GM18868 (cell line): Measurements from ENCODE around the gene CPLANE2.
A peak's percentile ranks its signal among the peaks of the same experiment; 100 is the strongest.
"Not testable (repeated sequence)": the region's sequence is repeated elsewhere in the genome, so short reads cannot be mapped to it uniquely, and the experiment has no call there.

Source experiments
- ATAC-seq: cut with Tn5 transposase; IDR thresholded peaks from one replicate; pipeline ENCODE4 v1.9.1; 2021; ENCODE audit warnings: mild to moderate bottlenecking, moderate library complexity; ENCODE audit not compliant: unreplicated experiment

CPLANE2 gene

DNA sequence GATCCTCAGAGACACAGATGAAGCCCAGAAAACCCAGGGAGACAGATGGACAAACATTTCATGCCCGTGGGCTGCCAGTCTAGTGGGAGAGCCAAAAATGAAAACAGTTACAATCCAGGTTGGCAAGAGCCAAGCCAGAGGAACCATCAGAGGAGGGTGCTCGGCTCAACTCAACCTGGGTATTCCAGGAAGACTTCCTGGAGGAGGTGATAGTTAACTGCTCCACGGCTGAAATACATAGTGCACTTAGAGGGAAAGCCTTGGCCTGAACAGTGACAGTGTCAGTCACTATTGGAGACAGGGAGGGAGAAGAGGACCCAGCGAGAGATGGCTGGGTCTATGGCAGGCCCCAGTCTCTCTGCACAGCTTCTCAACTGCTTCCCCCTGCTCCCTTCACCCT lies 26.4 kb downstream of the CPLANE2 start:
- no peak for ATAC-seq

DNA sequence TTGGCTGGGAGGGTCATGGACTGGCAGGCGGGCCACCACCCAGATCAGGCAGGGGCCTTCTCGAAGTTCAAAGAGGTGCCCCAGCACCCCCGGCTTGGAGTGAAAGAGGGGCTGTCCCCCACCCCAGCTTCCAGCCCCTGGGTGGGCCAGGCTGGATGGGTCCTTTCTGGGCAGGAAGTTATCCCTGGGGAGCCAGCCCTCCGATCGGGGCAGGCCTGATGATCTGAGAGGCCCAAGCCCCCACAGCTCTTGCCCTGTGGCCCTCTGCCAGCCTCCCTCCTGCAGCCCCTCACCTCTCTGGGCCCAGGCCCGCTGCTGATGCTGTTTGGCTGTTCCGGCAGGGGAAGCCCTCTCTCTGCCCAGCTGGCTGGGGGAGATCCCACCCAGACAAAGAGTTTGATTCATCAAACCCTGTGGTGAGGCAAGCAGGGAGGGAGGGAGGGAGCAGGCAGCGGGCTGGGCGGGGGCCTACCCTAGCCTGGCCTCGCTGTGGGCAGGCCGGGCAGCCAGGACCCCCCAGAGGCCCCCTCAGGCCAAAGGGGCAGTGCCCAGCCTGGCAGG lies 27.1 kb downstream of the CPLANE2 start:
- ATAC-seq = no peak

DNA sequence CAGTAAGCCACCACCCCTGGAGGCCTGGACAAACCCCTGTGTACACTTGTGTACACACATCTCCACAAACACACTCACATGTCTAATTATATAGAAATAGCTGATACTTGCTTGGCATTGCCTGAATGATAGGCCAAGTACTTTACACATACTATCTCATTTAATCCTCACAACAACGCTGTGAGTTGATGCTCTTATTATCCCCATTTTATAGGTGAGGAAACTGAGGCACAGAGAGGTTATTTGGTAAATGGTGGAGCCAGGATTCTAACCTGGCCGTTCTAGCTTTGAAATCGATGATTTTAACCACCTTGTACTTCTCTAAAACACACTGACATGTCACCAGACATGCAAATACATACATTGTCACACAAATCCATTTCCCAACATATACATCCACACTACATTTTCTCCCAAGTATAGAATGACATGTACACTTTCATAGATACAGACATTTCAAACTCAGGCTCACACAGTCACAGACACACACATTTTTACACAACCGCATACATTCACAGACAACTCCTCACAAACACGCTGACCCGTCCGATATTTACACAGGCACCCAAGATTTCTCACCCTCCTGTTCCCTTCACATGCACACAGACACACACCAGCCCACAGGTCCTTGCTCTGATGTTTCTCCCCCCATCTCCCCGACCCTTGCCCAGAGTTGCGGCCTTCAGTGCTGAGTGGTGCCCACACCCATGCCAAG lies 27.7 kb downstream of the CPLANE2 start:
- no peak for ATAC-seq

DNA sequence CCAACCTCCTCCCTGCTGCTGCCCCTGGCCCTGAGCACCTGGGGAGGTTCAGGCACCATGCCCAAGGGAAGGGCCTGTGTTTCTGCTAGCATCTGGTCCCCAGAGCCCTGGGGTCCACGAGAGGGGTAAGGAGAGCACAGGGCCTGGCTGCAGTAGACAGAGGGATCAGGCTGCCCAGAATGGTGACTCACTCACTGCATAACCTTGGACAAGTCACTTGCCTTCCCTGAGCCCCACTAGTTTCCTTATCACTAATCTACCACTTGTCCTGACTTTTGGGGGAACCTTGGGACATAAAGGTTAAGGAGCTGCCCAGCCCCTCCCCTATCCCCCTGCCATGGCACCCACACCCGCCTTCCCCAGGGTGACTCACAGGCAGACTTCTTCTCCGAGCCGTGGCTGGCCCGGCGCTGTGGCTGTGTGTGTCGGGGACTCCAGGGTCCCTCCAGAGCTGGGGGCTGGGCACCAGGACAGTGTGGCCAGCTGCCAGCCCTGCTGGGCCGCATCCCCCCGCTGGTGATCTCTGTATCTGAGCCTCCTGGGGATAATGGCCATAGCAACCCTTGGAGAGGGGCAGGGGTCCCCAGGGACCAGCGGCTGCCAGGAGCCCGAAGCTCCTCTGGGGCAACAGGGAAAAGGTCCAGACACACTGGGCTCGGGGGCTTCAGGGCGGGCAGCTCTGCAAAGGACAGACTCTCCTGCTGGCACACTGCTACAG lies 28.6 kb downstream of the CPLANE2 start:
- ATAC-seq = no peak

DNA sequence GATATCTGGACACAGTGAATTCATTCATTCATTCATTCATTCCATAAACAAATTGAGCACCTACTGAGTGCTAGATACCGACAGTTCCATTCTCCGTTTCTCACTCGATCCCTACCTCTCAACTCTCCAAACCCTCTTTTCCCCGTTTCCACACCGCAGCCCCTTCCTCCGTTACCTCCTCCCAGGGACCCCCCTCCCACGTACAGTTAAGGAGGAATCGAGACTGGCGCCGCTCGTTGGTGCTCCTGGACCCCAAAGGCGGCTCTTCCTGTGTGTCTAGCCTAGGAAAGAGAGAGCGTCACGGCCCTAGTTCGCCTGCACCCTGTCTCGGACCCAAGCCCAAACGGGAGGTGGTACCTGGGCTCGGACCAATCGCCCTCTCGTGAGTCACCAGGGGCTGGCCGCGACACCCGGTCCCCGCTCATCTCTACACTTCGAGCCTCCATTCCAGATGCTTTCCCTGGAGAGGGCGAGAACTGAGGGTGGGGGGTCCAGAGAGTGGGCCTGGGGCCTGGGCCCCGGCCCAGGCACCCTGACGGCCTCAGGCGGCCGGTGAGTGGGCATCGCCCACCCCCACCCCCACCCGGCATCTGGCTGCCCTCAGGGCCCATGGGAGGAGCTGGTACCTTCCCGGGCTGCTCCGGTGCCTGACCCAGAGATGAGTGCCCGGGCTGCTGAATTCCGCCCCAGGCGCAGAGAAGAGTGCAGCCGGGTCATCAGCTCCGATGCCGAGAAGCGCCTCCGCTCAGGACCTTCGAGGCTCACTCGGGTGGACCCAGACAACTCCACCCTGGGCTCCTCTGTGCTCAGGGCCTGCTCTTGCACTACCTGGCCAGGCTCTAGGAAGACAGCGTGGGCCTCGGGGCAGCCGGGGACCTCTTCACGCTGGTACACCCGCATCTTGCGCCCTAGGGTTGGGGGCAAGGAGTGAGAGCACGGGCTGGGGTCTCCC lies 29.4 kb downstream of the CPLANE2 start:
- no peak for ATAC-seq

DNA sequence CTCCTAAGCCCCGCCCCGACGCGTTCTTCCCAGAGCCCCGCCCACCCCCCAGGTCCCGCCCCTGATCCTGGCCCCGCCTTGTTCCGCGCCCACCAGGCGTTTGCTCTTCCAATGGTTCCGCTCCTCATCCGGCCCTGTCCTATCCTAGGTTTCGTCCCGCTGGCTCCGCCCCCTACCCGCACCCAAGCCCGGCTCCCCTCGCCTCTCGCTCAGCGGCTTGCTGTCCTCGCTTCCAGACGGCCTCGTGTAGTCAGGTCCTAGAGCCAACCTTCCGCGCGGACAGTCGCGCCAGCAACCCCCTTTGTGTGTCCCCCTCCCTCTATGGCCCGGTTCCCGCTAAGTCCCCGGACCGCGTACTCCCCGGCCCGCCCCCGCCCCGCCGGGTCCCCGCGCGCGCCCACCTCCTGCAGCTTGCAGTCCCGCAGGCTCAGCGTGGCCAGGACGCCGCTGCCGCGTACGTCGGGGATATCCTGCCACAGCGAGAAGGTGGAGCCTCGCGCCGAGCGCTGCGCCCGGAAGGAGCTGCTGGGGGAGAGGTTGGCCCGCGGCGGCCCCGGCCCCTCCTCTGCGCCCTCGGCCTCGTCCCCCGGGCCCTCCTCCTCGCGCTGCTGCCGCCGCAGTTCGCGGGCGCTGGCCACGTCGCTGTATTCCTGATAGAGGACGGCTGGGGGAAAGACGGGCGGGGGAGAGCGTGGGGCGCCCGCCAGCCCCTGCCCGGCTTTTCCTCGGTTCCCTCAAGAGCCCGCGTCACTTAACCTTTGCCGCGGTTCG lies 30.3 kb downstream of the CPLANE2 start:
- ATAC-seq = peak; percentile 65

DNA sequence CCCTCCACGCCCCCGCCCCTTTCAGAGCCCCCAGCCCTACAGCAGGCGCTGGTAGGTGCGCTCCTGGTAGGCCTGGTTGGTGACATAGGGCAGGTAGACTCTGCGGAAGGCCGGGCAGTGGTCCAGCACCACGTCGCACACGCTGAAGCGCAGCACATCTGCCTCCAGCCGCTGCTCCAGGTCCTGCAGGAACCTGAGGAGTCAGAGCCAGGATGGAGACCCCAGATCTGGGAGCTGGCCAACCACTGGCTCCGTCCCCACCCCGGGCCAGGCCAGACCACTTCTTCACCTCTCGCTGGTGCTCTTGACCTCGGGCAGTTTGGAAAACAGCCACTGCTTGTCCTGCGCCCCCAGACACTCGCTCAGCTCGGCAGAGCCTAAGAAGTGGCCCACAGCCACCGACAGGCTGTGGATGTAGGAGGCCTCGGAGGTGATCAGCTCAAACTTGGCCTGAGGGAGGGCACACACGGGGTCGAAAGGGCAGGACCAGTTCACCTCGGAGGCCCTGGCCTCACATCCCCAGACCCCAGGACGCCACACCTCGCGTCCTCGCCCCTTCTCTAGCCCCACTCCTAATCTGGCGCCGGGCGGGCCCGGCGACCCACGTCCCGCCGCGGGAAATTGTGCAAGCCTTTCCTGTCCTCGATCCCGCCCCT lies 31.0 kb downstream of the CPLANE2 start:
- ATAC-seq = no peak

DNA sequence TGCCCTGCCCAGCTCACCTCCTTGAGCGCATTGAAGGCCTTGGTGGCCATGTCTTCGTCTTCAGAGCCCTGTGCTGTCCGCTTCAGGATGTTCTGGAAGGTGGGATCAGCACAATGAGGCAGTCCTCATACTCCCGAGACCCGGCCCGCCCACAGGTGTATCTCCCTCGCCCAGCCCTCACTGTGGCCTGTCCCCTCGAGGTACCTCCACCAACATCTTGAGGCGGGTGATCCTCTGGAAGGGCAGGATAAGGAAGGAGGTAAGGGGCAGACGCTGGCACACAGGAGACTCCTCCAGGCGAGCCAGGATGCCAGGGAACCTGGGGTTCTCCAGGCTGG lies 31.7 kb downstream of the CPLANE2 start:
- no peak for ATAC-seq

DNA sequence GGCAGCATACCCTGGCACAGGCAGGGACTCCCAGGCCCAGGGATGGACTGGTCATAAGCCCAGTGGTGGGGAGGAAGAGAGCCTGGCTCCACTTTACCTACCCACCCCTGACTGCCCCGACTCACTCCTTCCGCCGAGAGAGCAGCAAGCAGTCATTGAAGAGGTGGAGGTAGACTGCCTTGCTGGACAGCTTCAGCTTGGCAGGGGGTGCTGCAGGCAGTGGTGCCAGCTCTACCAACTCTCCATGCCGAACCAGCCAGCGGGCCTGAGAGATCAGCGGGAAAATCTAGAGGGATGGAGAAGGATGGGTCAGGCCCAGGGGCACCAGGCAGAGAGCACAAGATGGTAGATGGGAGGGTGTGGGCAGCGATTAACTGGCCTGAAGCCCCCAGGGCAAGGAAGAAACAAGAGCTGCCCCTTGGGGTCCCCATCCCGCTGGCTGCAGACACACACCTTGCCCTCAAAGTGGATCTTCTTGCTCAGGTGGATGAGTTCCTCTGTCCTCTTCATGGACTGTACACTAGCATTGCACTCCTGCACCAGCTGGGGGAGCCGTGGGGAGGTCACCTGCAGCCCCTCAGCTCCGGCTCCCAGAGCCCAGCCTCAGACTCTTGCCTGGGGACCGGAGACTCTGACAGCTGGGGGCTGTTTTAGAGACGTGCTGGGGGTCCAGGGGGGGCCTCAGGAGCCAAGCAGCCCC lies 32.2 kb downstream of the CPLANE2 start:
- no peak for ATAC-seq

DNA sequence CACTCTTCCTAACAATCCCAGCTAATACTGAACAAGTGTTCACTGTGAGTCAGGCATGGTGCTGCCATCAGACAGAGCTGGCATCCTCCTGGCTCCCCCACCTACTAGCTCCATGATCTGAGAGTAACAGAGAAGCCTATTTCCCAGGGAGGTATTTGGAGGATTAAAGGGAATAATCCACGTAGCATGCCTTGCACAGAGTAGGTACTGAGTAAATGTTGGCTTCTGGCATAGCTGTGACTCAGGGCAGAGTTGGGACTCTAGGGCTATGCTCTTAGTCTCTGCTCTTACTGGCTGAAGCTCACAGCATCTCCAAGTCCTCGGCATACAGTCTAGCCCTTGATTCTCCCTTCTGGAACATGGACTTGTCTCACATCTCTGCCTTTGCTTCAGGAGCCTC lies 32.8 kb downstream of the CPLANE2 start:
- ATAC-seq = no peak

DNA sequence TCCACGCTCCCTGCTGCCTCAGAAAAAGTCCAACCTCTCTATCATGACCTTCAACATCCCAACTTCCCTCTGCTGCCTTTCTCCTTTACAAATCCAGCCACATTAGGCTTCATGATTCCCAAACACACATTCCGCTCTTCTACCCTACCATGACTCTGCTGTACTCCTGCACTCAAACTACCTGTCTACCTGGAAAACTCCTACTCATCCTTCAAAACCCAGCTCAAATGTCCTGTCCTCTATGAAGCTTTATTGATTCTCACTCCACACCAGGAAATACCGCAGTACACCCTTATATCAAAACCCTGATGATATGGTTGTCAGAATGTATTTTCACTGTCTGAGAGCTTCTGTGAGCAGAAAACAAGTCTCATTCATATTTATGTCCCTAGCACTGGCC lies 33.4 kb downstream of the CPLANE2 start:
- ATAC-seq = no peak

DNA sequence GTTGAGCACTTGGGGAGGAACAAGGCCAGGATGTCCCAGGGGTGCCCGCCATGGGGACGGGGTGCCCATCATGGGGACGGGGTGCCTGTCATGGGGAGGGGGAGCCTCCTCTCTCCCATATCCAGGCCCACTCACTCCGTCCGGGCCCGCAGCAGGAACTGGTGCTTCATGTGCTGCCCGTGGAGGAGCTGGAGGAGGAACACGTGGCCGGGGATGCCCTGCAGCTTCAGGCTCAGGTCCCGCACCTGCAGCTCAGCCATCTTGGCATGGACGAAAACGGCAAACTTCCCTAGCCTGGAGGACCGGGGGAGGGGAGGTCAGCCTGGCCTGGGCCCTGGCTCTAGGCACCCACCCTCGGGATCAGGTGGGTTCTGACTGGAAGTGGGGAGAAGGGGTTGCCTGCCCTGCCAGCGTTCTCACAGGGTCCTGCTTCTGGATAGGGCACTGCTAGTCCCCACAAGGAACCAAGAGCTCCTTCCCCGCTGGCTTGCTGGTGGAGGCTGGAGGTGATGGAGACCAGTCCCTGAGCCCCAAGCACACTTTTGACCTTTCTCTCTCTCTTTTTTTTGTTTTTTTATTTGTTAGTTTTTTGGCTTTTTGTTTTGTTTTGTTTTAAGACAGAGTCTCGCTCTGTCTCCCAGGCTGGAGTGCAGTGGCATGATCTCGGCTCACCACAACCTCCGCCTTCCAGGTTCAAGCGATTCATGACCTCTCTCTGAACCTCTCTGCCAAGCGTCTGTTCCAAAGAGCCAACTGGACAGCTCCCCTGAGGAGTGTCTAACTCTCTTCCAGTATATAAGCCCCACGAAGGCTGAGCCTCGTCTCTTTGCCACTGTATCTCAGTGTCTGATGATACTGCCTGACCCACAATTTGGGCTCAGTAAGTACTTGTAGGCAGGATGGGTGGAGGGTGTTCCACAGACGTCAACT lies 34.4 kb downstream of the CPLANE2 start:
- ATAC-seq = no peak

DNA sequence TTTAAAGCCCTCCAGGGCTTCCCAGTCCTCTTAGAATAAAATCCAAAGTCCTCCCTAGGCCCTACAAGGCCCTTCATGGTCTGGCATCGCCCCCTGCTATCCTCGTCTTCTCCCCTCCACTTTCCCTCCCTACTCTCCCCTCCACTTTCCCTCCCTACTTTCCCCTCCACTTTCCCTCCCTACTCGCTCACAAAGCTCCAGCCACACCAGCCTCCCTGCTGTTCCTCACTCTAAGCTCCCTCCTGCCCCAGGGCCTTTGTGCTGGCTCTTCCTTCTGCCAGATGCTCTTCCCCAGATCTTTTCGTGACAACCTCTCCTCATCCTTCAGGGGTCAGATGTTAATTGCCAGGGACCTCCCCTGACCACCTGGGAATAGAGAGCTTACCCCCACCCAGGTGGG lies 37.3 kb downstream of the CPLANE2 start:
- ATAC-seq = no peak

DNA sequence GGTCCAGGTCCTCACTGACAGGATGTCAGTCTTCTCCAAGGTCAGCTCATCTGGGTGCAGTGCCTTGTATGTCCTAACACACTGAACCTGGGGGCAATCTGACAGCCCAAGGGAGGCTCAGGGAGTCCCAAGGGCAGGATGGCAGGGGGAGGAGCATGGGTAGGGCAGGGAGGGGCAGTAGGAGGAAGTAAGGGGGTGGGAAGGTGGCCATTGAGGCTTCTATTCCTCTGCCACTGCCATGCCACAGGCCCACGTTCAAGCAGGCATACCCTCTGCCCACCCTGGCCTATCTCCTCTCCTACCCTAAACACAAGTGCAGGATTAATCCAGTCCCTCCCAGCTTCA lies 37.9 kb downstream of the CPLANE2 start:
- ATAC-seq = no peak

DNA sequence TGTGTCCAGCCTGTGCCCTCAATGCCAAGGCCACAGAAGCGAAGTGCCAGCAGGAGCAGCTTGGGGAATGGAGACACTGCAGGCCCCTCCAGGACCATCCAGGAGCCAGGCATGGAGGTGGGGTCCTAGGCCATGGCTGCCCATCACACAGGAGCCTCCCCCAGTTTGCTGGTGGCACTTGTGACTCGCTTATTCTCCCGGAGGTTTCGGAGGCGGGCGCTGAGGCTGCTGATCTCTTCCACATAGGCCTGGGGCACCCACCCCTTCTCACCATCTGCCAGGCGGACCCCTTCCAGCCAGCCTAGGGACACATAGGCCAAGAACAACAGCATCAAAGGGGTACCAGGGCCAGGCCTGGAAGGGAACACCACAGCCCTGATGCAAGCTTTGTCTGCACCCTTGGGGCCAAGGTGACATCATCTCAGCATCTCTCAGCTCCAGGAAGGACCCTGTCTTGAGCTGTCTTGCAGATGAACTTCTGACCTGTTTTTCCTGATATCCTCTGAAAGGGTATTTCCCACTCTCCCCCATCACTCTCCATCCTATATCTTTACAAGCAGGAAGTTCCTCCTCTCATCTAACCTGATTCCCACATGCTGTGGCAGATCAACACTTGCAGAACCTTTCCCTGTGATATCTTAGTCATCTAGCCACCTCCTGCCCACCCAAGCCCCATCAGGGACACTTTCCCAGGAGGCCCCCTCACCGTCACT lies 38.4 kb downstream of the CPLANE2 start:
- no peak for ATAC-seq

DNA sequence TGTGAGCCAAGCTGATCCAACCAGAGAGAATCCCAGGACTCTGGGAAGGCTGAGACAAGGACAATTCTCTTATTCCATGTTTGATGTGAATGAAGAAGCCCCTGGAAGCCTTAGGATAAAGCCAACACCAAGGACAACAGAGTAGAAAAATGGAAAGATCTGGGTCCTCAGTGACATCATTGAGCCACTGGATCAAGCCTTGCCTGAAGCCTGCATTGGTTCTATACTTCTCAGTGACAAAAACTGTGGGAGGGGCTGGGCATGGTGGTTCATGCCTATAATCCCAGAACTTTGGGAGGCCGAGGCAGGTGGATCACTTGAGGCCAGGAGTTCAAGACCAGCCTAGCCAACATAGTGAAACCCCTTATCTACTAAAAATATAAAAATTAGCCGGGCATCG lies 40.1 kb downstream of the CPLANE2 start:
- no peak for ATAC-seq

DNA sequence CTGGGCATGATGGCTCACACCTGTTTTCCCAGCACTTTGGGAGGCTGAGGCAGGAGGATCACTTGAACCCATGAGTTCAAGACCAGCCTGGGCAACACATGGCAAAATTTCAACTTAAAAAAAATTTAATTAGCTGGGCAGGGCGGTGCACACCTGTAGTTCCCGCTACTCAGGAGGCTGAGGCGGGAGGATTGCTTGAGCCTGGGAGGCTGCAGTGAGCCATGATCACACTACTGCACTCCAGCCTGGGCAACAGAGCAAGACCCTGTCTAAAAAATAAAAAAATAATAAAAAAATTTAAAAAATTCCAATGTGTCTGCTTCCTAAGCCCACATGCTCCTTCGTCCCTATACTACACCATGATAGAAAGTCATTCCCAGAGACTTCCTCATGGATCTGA lies 40.8 kb downstream of the CPLANE2 start:
- not testable (repeated sequence) for ATAC-seq

DNA sequence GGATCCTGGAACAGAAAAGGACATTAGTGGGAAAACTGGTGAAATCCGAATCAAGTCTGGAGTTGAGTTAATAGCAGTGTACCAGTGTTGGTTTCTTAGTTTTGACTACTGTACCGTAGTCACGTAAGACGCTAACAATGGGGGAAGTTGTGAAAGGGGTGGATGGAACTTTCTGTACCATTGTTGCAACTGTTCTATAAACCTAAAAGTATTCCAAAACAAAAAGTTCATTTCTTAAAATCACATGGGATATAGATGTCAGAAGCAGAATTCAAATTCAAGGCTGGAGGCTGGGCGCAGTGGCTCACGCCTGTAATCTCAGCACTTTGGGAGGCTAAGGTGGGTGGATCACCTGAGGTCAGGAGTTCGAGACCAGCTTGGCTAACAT lies 41.5 kb downstream of the CPLANE2 start:
- ATAC-seq = no peak
